Tibial artery (tissue), 4 donors: ENCODE results near the gene DPH2.

ENCODE experiments used
- DNase-seq, 2 donors: peaks; one replicate each; pipeline ENCODE4 v3.0.0-alpha.2; 2019
- H3K27ac ChIP-seq, 2 donors: fragments of 200-600 bp; sonication (generic) in 1 of 2; 1 replicate in 1 of 2; 2 replicates in 1 of 2; pipeline ENCODE4 v1.5.1; 2018 to 2019; ENCODE audit warnings: mild to moderate bottlenecking in 1 of 2
- H3K27me3 ChIP-seq, 2 donors: fragments of 200-600 bp; sonication (generic) in 1 of 2; one replicate each; pipeline versions ENCODE4 v1.5.1 to v1.6.0; 2016 to 2019
- H3K36me3 ChIP-seq, 3 donors: fragments of 200-600 bp; sonication (generic) in 2 of 3; one replicate each; pipeline ENCODE4 v1.5.1; 2016 to 2019; ENCODE audit warnings: mild to moderate bottlenecking in 2 of 3
- H3K4me1 ChIP-seq, 4 donors: fragments of 200-600 bp; sonication (generic) in 2 of 4; 1 replicate in 3 of 4; 2 replicates in 1 of 4; pipeline ENCODE4 v1.5.1; 2016 to 2019
- H3K4me3 ChIP-seq, 2 donors: fragments of 200-600 bp; sonication (generic) in 1 of 2; 1 replicate in 1 of 2; 2 replicates in 1 of 2; pipeline ENCODE4 v1.5.1; 2018 to 2019; ENCODE audit warnings: mild to moderate bottlenecking in 2 of 2
- H3K9me3 ChIP-seq, 3 donors: fragments of 200-600 bp; sonication (generic) in 1 of 3; one replicate each; pipeline ENCODE4 v1.5.1; 2016 to 2019
- CTCF ChIP-seq, 2 experiments: fragments of 200-600 bp in 1 of 2; fragments of 450-650 bp in 1 of 2; IDR thresholded peaks; one replicate each; pipeline ENCODE4 v1.5.1; 2017 to 2019; ENCODE audit warnings: antibody characterized with exemption in 2 of 2, mild to moderate bottlenecking in 1 of 2, moderate library complexity in 1 of 2
- intact Hi-C: fragments of 100-400 bp; cut with DNase I; formaldehyde crosslinking; loops from one replicate; pipeline ENCODE4 v1.15.0; 2023; ENCODE audit warnings: low total_unique reads

The DPH2 gene

DNA sequence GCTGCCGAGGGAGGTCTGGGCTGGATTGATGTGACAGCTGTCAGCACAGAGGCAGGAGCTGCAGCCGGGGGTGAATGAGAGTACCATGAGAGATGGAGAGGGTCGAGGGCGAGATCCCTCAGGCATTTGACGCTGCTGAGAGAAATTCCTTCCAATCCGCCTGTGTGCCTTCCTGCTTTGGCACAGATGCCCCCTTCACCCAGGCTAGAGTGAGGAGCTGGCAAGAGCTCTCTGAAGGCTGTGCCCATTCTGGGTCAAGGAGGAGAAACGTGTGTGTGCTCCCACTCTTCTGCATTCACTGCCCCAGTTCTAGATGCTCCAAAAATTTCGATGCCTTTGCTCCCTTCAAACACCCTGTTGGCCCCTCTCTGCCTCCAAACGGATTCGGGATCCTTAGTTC, 31.4 kb upstream of the DPH2 start:
- TF ChIP-seq CTCF (IDR thresholded peaks at IDR 0.05): no peak
- H3K9me3 ChIP-seq: no peaks in the 10 kb centered on the region
- intact Hi-C loops: no loop called here

GRCh38 chr1:43938892-43939587, 30.8 kb upstream of the DPH2 start:
- Histone ChIP-seq H3K36me3 (no peaks in the 10 kb centered on the region), H3K9me3 (no peaks in the 10 kb centered on the region), H3K27ac (no peak overlapping the region), H3K4me1 (peaks cover 0 to 26% (median 15%) of the 10 kb centered on the region in 4 donors), H3K27me3 (peaks cover 0 to 7% of the 10 kb centered on the region in 2 donors), H3K4me3 (no peak overlapping the region)
- no peak for DNase-seq
- no peak for TF ChIP-seq CTCF (IDR thresholded peaks at IDR 0.05)
- intact Hi-C loops: no loop called here

More for the DNA sequence above, 31.4 kb upstream of the DPH2 start:
- H3K27me3 ChIP-seq: peaks cover 0 to 13% of the 10 kb centered on the region in 2 donors
- no peak for DNase-seq
- H3K27ac ChIP-seq: no peak overlapping the region
- H3K4me3 ChIP-seq: no peak overlapping the region
- no peaks in the 10 kb centered on the region for H3K36me3 ChIP-seq
- H3K4me1 ChIP-seq: peaks cover 0 to 32% (median 21%) of the 10 kb centered on the region in 4 donors

DNA sequence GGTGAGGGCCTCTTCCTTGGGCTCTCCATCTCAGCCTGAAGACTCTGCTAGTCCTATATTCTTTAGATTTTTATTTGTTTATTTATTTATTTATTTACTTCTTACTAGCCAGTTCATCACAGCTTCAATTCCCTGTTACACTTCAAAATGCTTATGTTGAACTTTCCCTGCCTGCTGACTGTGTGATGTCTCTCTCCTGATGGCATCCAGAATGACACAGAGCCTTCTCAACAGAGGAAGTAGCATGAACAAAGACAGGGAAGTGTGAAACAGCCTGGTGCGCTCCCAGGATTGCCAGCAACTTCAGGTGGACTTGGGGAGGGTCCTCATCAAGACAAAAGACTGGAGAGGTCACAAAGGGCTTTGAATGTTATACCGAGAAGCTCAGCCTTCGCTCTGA, 27.4 kb upstream of the DPH2 start:
- no peak for DNase-seq
- no peaks in the 10 kb centered on the region for H3K9me3 ChIP-seq
- intact Hi-C loops: loop anchor here (10.0 kb wide), 1 partner anchor 92 kb away; the partner anchor contains the start of gene SLC6A9
- no peak overlapping the region for H3K4me3 ChIP-seq
- H3K4me1 ChIP-seq: peaks cover 0 to 24% (median 13%) of the 10 kb centered on the region in 4 donors
- H3K36me3 ChIP-seq: no peaks in the 10 kb centered on the region
- H3K27ac ChIP-seq: no peak overlapping the region
- no peak for TF ChIP-seq CTCF (IDR thresholded peaks at IDR 0.05)
- H3K27me3 ChIP-seq: no peaks in the 10 kb centered on the region

GRCh38 chr1:43944860-43945259, 24.9 kb upstream of the DPH2 start:
- H3K36me3 ChIP-seq: peaks cover 0 to 6% (median 4%) of the 10 kb centered on the region in 3 donors
- TF ChIP-seq CTCF (IDR thresholded peaks at IDR 0.05): no peak
- intact Hi-C loops: loop anchor here (10.0 kb wide), 1 partner anchor 90 kb away; the partner anchor contains the start of gene SLC6A9
- H3K27me3 ChIP-seq: no peaks in the 10 kb centered on the region
- H3K4me3 ChIP-seq: no peak overlapping the region
- peak in 1 of 2 donors; percentile 58 for DNase-seq
- H3K4me1 ChIP-seq: peaks cover 0 to 42% (median 29%) of the 10 kb centered on the region in 4 donors
- H3K9me3 ChIP-seq: no peaks in the 10 kb centered on the region
- H3K27ac ChIP-seq: no peak overlapping the region

- intact Hi-C loops: loop anchor here (2.0 to 10.0 kb wide), 2 partner anchors 29 to 89 kb away; partner anchors contain the start of genes ATP6V0B and SLC6A9
- Histone ChIP-seq H3K4me1 (peaks cover 0 to 42% (median 29%) of the 10 kb centered on the region in 4 donors), H3K27me3 (no peaks in the 10 kb centered on the region), H3K36me3 (peaks cover 0 to 13% (median 6%) of the 10 kb centered on the region in 3 donors), H3K9me3 (no peaks in the 10 kb centered on the region), H3K4me3 (peak overlapping the region; percentile 73 to 74), H3K27ac (peak overlapping the region; percentile 89 to 94)
- TF ChIP-seq CTCF (IDR thresholded peaks at IDR 0.05): no peak
- no peak for DNase-seq
These were observed 24.1 kb upstream of the DPH2 start for GRCh38 chr1:43945674-43946235.
